Left colon (tissue), 2 donors: ENCODE measurements around the gene KCNV2. TPM values are rescaled to one million over a fixed set of nuclear protein-coding genes. Genes with fewer than 3 reads are reported as not detected.

Experiments used
- ATAC-seq: fragments of 200-7000 bp; cut with Tn5 transposase; one replicate; pipeline ENCODE4 v1.9.1; 2020; ENCODE audit warnings: mild to moderate bottlenecking, moderate library complexity
- DNase-seq, 2 donors: peaks; one replicate each; pipeline ENCODE4 v3.0.0-alpha.2; 2020
- intact Hi-C, 2 donors: fragments of 100-400 bp; cut with DNase I in 1 of 2; cut with micrococcal nuclease in 1 of 2; formaldehyde crosslinking; loops; one replicate each; pipeline versions ENCODE4 v1.11.2 to v1.14.0; 2022; cut with DNase I, micrococcal nuclease
- total RNA-seq, 2 donors: library from RNA; stranded (reverse); fragmentation: NEBNext Ultra II Directional; extraction: Animal tissue kit (Norgen Biotek cat#: 25700); gene quantifications; one replicate each; pipeline ENCODE4 v1.2.1, GENCODE V29; 2021
- donor health status: DM: no; HTN: no; CAD: no.
- donor health status: DM: yes; HTN: yes; CAD: no.

KCNV2 gene
- total RNA-seq, 2 donors from 2014 or later: not detected

- intact Hi-C loops: no loop called here
- no peak for DNase-seq
- no peak for ATAC-seq
Observed at GRCh38 chr9:2718001-2718697, 839 bp downstream of the KCNV2 start.

- intact Hi-C loops: no loop called here
- no peak for DNase-seq
Observed at GRCh38 chr9:2718698-2719033, 1.4 kb downstream of the KCNV2 start.

GRCh38 chr9:2720179-2720654, 2.9 kb downstream of the KCNV2 start:
- DNase-seq (no peak), ATAC-seq (no peak)
- intact Hi-C loops: no loop called here

More at GRCh38 chr9:2718698-2719033, 1.4 kb downstream of the KCNV2 start:
- no peak for ATAC-seq

DNA sequence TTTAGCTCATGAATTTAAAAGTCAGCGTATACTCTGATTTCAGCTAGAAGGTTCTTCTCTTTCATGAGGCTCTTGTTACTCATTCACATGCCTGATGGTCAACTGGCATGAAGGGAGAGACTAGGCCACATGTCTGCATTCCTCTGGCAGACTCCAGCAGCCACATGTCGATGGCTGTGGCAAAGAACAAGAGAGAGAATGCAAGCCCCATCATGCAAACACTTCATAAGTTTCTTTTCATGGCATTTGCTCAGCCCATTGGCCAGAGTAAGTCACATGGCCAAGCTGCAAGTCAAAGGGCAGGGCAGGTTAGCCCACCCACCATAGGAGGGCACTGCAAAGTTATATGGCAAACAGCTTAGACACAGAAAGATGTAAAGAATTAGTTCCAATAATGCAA, 5.4 kb downstream of the KCNV2 start:
- ATAC-seq (no peak), DNase-seq (no peak)
- intact Hi-C loops: no loop called here

DNA sequence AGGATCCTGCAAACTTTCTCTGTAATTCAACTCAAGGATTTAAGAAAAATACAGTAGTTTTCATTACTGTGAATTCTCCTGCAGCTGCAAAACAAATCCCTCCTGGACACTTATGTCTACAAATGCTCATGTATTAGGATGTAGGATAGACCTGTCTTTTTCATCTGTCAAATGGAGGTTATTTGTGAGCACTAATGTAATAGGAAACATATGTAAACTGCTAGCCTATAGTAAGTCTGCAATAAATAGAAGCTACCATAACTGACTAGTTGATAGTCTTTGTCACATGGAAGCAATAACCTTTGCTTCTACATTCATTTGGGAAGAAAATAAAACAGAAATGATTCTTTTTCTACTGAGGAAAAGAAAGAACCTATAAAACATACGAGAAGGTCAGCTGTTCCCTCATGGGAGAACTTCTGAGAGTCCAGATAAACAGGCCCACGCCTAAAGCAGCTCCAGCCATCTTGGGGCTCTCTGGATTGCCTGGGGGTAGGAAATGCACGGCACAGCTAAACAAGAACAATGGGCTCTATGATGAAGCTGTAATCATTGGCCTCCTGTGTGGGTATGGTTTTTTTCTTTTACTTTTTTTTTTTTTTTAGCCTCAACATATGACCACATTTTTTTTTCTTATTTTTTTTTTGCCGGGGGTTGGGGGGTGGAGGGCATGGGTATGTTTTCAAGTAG, 6.2 kb downstream of the KCNV2 start:
- intact Hi-C loops: no loop called here
- DNase-seq (no peak), ATAC-seq (no peak)

DNA sequence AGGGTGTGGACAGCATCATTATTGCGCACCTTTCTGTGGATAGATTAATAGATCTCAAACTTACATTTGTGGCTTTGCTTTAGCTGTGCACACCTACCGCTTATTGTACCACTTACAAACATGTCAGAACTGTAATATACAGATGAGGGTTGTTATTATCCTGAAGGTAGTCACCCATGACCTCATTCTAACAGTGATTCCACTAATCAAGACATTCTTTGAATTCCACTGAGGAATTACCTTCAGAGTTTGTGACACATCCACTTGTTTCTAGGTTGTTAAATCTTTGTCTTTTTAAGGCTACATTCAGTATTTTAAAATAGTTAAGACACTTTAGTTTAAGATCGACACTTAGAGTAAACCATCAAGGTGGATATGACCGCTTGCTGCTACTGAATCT, 7.8 kb downstream of the KCNV2 start:
- intact Hi-C loops: no loop called here
- ATAC-seq (no peak), DNase-seq (no peak)

DNA sequence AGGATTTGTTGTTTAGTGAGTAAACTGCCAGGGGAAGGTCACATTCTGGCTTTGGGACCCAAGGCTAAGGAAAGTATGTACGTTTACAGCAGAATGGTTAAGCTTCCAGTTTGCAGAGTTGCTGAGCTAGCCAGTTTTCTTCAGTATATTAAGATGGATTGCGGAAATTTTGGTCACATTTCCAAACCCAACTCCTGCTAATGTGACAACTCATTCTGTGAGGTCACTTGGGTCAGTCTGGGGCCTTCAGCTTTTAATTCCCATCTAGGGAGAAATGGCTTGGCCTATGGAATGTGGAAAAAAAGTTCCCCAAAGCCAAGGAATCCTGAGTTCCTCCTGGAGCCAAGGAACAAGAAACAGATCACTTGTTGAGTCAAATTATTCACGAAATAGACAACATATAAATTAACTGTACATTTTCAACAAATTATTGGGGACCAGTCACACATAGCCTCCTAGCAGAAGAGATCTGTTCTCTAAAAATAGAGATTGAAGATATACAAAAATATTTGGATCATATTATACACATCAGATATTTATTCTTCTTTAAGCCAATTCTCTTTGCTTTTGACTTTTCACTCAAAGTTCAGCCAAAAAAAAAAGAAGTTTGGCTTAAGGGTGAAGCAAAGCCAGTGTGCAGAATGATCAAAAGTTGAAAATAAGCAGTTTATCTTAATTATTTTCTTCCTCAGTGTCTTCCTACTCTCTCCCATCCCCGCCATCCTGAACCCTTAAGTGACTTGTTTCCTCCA, 8.8 kb downstream of the KCNV2 start:
- DNase-seq: no peak
- no peak for ATAC-seq
- intact Hi-C loops: no loop called here

DNA sequence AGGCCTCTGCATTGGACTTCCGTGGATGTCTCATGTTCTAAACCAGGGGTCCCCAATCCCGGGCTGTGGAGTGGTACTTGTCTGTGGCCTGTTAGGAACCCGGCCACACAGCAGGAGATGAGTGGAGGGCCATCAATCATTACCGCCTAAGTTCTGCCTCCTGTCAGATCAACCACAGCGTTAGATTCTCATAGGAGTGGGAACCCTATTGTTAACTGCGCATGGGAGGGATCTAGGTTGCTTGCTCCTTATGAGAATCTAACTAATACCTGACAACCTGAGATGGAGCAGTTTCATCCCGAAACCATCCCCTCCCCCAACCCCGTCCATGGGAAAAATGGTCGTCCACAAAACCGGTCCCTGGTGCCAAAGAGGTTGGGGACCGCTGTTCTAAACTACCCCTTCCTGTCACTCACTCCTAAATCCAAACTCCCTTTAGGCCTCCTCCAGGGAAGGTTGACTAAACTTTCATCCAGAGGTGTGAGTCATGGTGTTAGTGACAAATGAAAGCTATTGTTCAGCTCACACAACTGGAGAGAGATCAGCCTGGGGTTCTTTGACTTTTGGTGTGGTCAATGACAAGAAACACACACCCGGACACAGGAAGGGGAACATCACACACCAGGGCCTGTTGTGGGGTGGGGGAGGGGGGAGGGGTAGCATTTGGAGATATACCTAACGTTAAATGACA, 9.5 kb downstream of the KCNV2 start:
- no peak for DNase-seq
- no peak for ATAC-seq
- intact Hi-C loops: no loop called here

DNA sequence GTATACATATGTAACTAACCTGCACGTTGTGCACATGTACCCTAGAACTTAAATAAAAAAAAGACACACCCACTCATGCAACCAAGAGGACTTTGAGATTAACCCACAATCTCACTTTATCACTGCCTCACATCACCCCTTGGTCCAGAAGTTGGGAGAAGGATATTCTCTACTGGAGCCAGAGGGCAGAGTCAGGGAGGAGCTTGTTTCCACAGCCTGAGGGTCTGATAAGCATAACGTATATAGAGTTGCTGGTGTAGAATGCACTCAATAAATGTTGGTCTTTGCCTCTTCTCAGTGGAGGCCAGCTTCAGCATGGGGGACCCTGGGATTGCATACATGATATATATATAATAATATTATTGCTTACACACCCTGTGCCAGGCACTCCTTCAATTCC, 10.1 kb downstream of the KCNV2 start:
- intact Hi-C loops: no loop called here
- DNase-seq (no peak), ATAC-seq (no peak)

GRCh38 chr9:2727966-2728613, 10.8 kb downstream of the KCNV2 start:
- ATAC-seq: peak; percentile 75
- DNase-seq: peak in 1 of 2 donors; percentile 11
- intact Hi-C loops: no loop called here

DNA sequence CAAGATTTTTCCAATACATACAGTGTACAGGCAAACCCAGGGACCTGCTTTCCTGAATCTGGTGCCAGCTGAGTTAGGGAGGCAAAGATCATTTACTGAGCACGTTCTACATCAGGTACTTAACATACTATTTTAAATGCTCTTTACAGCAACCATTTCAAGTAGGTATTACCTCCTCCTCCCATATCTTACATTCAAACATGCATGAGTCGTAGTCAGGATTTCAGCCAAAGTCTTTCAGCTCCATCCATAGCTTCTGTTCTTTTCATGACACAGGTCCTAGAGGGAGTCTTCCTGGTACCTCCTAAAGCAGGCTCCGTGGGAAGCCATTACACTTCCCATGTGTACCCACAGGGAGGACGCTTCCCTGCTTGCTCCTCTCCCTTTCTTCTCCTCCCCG, 11.7 kb downstream of the KCNV2 start:
- DNase-seq (no peak), ATAC-seq (no peak)
- intact Hi-C loops: no loop called here

DNA sequence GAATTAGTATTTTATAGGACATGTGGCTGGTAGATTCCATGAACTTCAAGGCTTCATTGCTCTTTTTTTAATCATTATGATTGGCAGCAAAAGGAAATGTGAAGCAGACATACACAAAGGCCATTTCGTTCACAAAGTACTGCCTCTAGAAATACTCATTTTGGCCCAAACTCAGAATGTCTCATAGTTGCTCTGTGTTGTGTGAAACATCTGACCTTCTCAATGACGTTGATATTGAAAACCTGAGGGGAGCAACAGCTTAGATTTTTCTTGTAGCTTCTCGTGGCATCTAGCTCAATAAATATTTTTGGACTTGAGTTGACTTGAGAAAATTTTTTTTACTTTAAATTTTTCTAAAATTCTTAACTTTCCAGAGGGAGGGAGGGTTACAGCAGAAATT, 12.4 kb downstream of the KCNV2 start:
- DNase-seq: no peak
- intact Hi-C loops: no loop called here
- ATAC-seq: no peak

DNA sequence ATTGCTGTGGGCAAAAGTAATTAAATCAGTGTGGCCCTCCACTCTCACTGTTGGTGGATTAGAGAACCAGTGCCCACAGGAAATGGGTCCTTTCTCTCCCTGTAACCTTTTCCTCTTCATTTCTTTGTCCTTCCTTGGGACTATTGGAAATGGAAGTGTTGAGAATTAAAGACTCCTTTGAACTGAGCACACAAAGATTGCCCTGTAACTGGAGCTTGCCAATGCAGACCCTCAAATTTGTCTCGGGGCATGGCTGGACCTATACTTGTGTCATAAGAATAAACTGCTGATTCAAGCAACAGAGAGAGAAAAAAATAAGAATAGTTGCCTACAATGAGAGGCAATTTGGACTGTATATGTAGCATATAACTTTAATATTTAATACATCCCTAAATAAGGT, 13.7 kb downstream of the KCNV2 start:
- intact Hi-C loops: no loop called here
- ATAC-seq (no peak), DNase-seq (no peak)

GRCh38 chr9:2732492-2732891, 15.2 kb downstream of the KCNV2 start:
- no peak for ATAC-seq
- intact Hi-C loops: no loop called here
- DNase-seq: no peak

GRCh38 chr9:2740616-2741015, 23.3 kb downstream of the KCNV2 start:
- DNase-seq (no peak), ATAC-seq (no peak)
- intact Hi-C loops: no loop called here

DNA sequence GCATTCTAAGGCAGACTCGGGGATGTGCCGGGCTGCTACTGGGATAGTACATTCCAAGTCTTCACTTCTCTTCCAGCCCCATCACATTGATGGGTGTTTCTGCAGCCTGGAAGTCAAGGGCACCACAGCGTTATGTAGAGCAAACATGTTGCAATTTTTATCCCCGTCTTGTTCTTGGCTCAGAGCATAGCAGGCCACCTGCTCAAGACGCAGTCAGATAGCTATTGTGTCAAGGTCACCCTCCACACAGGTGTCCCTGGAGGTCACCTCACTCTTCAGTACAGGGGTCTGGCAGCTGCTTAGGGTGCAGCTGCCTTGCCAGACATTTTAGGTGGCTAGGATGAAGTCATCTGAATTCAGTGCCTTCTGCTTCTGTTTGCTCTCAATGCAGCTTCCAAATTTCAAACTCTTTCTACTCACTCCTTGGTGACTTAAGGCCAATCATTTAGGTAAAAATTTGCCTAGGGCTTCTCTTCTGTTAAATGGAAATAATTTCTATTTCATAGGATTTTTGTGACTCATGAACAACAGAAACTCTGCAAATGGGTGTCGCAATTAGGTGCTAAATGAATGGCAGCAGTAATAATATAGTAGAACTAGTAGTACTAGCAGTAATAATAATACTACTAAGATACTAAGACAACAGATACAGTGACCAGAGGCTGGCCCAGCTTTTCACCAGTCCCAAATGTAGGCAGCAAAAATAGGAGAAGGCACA, 24.3 kb downstream of the KCNV2 start:
- intact Hi-C loops: no loop called here
- no peak for ATAC-seq

GRCh38 chr9:2742214-2742613, 24.9 kb downstream of the KCNV2 start:
- intact Hi-C loops: no loop called here
- DNase-seq (no peak), ATAC-seq (no peak)

More for the DNA sequence above, 24.3 kb downstream of the KCNV2 start:
- DNase-seq: no peak

GRCh38 chr9:2743937-2744529, 26.7 kb downstream of the KCNV2 start:
- ATAC-seq: no peak
- intact Hi-C loops: no loop called here

More at GRCh38 chr9:2743937-2744529, 26.7 kb downstream of the KCNV2 start:
- DNase-seq: no peak
